Breast epithelium (tissue), 4 donors: ENCODE results near the gene ZNF431. TPM values are rescaled to one million over a fixed set of nuclear protein-coding genes. Genes with fewer than 3 reads are reported as not detected.

Source experiments
- DNase-seq, 2 donors: peaks; one replicate each; pipeline ENCODE4 v3.0.0-alpha.2; 2019; ENCODE audit warnings: low spot score in 2 of 2
- H3K27ac ChIP-seq, 2 donors: fragments of 200-600 bp; sonication (generic) in 1 of 2; one replicate each; pipeline ENCODE4 v1.5.1; 2016 to 2019; ENCODE audit warnings: mild to moderate bottlenecking in 1 of 2
- H3K27me3 ChIP-seq, 2 donors: fragments of 200-600 bp; sonication (generic) in 1 of 2; one replicate each; pipeline versions ENCODE4 v1.5.1 to v1.6.0; 2017 to 2019; ENCODE audit warnings: control low read depth in 1 of 2, mild to moderate bottlenecking in 1 of 2
- H3K36me3 ChIP-seq: fragments of 200-600 bp; one replicate; pipeline ENCODE4 v1.5.1; 2019
- H3K4me1 ChIP-seq, 2 donors: fragments of 200-600 bp; sonication (generic); one replicate each; pipeline ENCODE4 v1.5.1; 2016 to 2019; ENCODE audit warnings: control low read depth in 1 of 2
- H3K4me3 ChIP-seq, 3 donors: fragments of 200-600 bp; sonication (generic); 1 replicate in 2 of 3; 2 replicates in 1 of 3; pipeline ENCODE4 v1.5.1; 2016 to 2019; ENCODE audit warnings: mild to moderate bottlenecking in 3 of 3, moderate library complexity in 2 of 3
- H3K9me3 ChIP-seq, 2 donors: fragments of 200-600 bp; sonication (generic) in 1 of 2; one replicate each; pipeline ENCODE4 v1.5.1; 2016 to 2019; ENCODE audit warnings: control low read depth in 1 of 2
- CTCF ChIP-seq, 3 donors: fragments of 450-650 bp; IDR thresholded peaks; one replicate each; pipeline ENCODE4 v1.5.1; 2016 to 2017; ENCODE audit warnings: antibody characterized with exemption in 3 of 3, mild to moderate bottlenecking in 3 of 3, moderate library complexity in 3 of 3
- POLR2A ChIP-seq: fragments of 450-650 bp; IDR thresholded peaks from one replicate; pipeline ENCODE4 v1.6.1; 2016; ENCODE audit warnings: antibody characterized with exemption, mild to moderate bottlenecking, moderate library complexity
- POLR2AphosphoS5 ChIP-seq, 3 donors: sonication (generic); formaldehyde crosslinking; IDR thresholded peaks; one replicate each; pipeline ENCODE4 v1.6.1; 2017; ENCODE audit warnings: antibody characterized with exemption in 3 of 3
- intact Hi-C: fragments of 100-400 bp; cut with DNase I; formaldehyde crosslinking; loops from one replicate; pipeline ENCODE4 v1.15.1; 2023; ENCODE audit warnings: low total_unique reads
- total RNA-seq, 3 donors: library from RNA; depleted of rRNA; stranded (reverse); fragments of >200 nt; gene quantifications; one replicate each; pipeline ENCODE4 v1.1.0, GENCODE V29; 2016

ZNF431 gene
- total RNA-seq, 3 donors from 2014 or later: 11.1 to 28.1 (median 11.8) TPM

GRCh38 chr19:21127001-21127400 lies 14.8 kb upstream of the ZNF431 start:
- no peak overlapping the region for H3K27ac ChIP-seq
- no peak for DNase-seq
- no peak for TF ChIP-seq POLR2A
- no peak for TF ChIP-seq POLR2AphosphoS5 (IDR thresholded peaks at IDR 0.05)
- TF ChIP-seq CTCF (IDR thresholded peaks at IDR 0.05): no peak
- no peaks in the 10 kb centered on the region for H3K27me3 ChIP-seq
- H3K9me3 ChIP-seq: no peaks in the 10 kb centered on the region
- intact Hi-C loops: no loop called here
- H3K4me3 ChIP-seq: no peak overlapping the region
- no peaks in the 10 kb centered on the region for H3K4me1 ChIP-seq
- H3K36me3 ChIP-seq: no peaks in the 10 kb centered on the region

DNA sequence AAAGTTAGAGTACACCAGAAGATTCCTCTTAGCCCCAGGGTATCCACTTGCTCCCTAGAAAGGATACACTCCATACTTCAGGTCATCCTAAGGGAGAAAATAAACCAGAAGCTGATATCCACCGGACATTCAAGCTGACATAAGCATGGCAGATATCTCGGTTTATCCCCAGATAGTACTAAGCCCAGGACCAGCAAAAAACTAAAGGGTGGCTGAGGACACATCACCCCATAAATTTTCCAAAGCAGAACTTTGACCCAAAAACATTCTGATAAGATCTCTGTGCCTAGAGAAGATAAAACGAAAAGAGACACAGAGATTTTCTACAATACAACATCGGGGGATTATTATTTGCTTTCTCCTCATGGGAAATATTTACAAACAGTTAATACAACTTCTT lies 13.9 kb upstream of the ZNF431 start:
- no peak overlapping the region for H3K4me3 ChIP-seq
- no peaks in the 10 kb centered on the region for H3K9me3 ChIP-seq
- TF ChIP-seq POLR2A (no peak), POLR2AphosphoS5 (IDR thresholded peaks at IDR 0.05) (no peak), CTCF (IDR thresholded peaks at IDR 0.05) (no peak)
- DNase-seq: no peak
- H3K36me3 ChIP-seq: no peaks in the 10 kb centered on the region
- H3K27ac ChIP-seq: no peak overlapping the region
- no peaks in the 10 kb centered on the region for H3K4me1 ChIP-seq
- intact Hi-C loops: no loop called here
- H3K27me3 ChIP-seq: no peaks in the 10 kb centered on the region

DNA sequence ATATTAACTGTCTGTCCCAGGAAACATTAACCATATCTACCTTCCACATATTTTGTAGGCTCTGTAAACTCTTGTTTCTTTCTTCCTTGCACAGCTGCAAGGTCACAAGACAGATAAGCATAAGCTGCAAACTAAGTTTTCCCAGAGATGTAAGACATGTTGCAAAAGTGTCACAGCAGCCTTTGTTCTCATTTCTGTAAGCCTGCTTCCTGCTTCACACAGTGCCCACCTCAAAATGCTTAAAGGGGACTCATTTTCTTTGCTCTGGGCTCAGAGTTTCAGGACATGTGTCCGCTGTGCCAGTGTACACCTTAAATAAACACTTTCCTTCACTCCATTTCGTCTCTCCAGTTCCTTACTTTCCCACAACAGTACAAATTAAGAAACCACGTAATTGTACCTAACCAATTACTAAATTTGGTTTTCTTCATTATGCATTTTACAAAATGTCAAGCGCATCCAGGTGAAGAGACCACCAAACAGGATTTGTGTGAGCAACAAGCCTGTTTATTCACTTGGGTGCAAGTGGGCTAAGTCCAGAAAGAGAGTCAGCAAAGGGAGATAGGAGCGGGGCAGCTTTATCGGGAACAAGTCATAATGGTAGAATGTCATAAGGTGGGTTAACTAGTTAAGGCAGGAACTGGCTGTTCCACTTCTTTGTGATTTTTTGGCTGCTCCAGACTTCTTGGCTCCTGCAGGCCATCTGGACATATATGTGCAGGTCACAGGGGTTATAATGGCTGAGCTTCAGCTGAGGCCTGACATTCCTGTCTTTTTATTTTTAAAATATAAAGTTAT lies 12.7 kb upstream of the ZNF431 start:
- no peak overlapping the region for H3K27ac ChIP-seq
- no peaks in the 10 kb centered on the region for H3K9me3 ChIP-seq
- H3K4me3 ChIP-seq: no peak overlapping the region
- no peak for TF ChIP-seq CTCF (IDR thresholded peaks at IDR 0.05)
- TF ChIP-seq POLR2A: no peak
- TF ChIP-seq POLR2AphosphoS5 (IDR thresholded peaks at IDR 0.05): no peak
- no peak for DNase-seq
- no peaks in the 10 kb centered on the region for H3K27me3 ChIP-seq
- intact Hi-C loops: no loop called here
- no peaks in the 10 kb centered on the region for H3K4me1 ChIP-seq
- no peaks in the 10 kb centered on the region for H3K36me3 ChIP-seq

DNA sequence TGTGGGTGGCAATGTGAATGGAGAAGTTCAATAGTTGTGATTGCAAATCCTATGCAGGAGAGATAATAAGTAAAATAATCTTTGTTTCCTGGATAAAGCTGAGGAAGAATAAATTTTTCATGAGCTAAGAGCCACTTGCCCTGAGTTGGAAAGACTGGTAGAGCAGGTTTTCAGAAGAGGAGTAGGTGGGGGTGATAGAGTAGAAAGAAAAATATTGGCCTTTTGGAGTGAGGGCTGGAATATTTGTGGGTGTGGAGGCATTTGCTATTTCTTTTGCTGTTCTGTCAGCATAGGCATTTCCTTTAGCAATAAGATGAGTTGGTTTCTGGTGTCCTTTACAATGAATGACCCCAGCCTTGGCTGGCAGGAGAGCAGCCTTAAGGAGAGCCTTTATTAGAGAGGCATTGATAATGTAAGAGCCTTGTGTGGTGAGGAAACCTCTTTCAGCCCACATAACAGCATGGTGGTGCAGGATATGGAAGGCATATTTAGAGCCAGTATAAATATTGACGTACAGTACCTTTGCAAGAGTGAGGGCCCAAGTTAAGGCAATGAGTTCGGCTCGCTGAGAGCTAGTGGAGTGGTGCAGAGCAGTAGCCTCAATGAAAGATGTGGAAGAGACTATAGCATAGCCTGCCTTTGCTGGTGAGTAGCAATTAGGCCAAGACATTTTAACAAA lies 11.6 kb upstream of the ZNF431 start:
- Histone ChIP-seq H3K9me3 (no peaks in the 10 kb centered on the region), H3K4me3 (no peak overlapping the region), H3K27me3 (no peaks in the 10 kb centered on the region), H3K27ac (no peak overlapping the region), H3K4me1 (no peaks in the 10 kb centered on the region), H3K36me3 (no peaks in the 10 kb centered on the region)
- DNase-seq: no peak
- intact Hi-C loops: no loop called here
- TF ChIP-seq POLR2A: no peak
- TF ChIP-seq POLR2AphosphoS5 (IDR thresholded peaks at IDR 0.05): no peak
- TF ChIP-seq CTCF (IDR thresholded peaks at IDR 0.05): no peak

GRCh38 chr19:21133633-21134032 lies 8.2 kb upstream of the ZNF431 start:
- no peaks in the 10 kb centered on the region for H3K4me1 ChIP-seq
- intact Hi-C loops: no loop called here
- no peaks in the 10 kb centered on the region for H3K27me3 ChIP-seq
- H3K36me3 ChIP-seq: no peaks in the 10 kb centered on the region
- no peak overlapping the region for H3K4me3 ChIP-seq
- H3K27ac ChIP-seq: no peak overlapping the region
- no peaks in the 10 kb centered on the region for H3K9me3 ChIP-seq
- no peak for DNase-seq
- TF ChIP-seq CTCF (IDR thresholded peaks at IDR 0.05): no peak
- no peak for TF ChIP-seq POLR2AphosphoS5 (IDR thresholded peaks at IDR 0.05)
